ENCODE results near the gene PSAT1.

DNA sequence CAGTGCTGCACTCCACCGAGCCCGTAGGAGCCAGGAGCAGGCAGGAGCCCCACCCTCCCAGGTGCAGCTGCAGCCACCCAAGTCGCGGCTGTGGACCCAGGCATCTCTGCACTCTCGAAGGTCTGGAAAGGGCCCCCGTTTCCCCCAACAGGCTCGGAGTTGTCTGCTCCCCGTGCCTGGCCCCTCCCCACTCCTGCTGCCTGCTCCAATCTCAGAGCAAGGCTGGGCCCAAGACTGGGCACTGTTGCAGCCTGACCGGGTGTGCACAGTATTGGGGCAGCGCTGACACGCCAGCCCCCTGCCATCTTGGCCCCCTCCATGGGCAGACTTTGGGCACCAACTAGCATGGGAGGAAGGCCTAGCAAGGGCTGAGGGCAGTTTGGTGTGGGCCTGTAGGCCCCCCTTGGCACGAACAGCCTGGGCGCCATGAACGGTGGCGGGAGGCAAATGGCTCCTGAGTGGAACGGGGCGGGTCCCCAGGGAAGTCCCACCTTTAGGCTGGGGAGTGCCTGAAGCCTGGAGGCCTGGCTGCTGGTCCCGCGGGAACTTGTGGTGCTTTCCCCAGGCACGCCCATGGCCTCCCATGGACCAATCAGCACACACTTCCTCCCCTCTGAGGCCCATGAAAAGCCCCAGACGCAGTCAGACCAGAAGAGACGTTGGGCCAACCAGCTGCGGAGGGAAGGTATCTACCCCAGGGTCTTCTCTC, 60.4 kb downstream of the PSAT1 start:
- TF ChIP-seq, protein P1, sequence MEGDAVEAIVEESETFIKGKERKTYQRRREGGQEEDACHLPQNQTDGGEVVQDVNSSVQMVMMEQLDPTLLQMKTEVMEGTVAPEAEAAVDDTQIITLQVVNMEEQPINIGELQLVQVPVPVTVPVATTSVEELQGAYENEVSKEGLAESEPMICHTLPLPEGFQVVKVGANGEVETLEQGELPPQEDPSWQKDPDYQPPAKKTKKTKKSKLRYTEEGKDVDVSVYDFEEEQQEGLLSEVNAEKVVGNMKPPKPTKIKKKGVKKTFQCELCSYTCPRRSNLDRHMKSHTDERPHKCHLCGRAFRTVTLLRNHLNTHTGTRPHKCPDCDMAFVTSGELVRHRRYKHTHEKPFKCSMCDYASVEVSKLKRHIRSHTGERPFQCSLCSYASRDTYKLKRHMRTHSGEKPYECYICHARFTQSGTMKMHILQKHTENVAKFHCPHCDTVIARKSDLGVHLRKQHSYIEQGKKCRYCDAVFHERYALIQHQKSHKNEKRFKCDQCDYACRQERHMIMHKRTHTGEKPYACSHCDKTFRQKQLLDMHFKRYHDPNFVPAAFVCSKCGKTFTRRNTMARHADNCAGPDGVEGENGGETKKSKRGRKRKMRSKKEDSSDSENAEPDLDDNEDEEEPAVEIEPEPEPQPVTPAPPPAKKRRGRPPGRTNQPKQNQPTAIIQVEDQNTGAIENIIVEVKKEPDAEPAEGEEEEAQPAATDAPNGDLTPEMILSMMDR (conservative IDR thresholded peaks at IDR 0.05; ENCODE audit: low read depth in 2 of 2), result no peak
- no peak for TF ChIP-seq EZH2 (IDR thresholded peaks at IDR 0.05; ENCODE audit: low read depth, unreplicated experiment)
- no peak for TF ChIP-seq CREB1 (CRISPR knock-in tag; IDR thresholded peaks at IDR 0.05; ENCODE audit: low read depth)
- TF ChIP-seq POLR2AphosphoS5 (IDR thresholded peaks at IDR 0.05; ENCODE audit: low read depth), result no peak
